Keratinocyte (primary cell): ENCODE data around the gene HACE1. TPM values are rescaled to one million over a fixed set of nuclear protein-coding genes. Genes with fewer than 3 reads are reported as not detected.

Experiments used
- DNase-seq: peaks from one replicate; pipeline ENCODE4 v3.0.0-alpha.2; 2011; ENCODE audit warnings: low read depth, missing footprints, low spot score
- FAIRE-seq: peaks from 2 replicates; lab custom pipeline; 2011; peaks lifted over from hg19 to GRCh38; lab: Jason Lieb, UNC
- H2AFZ ChIP-seq: 2 replicates; pipeline ENCODE4 v1.6.0; 2012; ENCODE audit warnings: low read length, control low read depth, inconsistent platforms; ENCODE audit not compliant: control insufficient read depth
- H3K27ac ChIP-seq: 2 replicates; pipeline ENCODE4 v1.5.1; 2011; ENCODE audit warnings: low read length; ENCODE audit not compliant: control insufficient read depth, insufficient read depth
- H3K27me3 ChIP-seq: 3 replicates; pipeline ENCODE4 v1.6.0; 2011; ENCODE audit warnings: low read length; ENCODE audit not compliant: control insufficient read depth, insufficient read depth; ENCODE audit errors: extremely low read depth
- H3K36me3 ChIP-seq, 2 experiments: 2 replicates in 1 of 2; 3 replicates in 1 of 2; pipeline ENCODE4 v1.5.1; 2011; ENCODE audit warnings: low read length in 2 of 2, mild to moderate bottlenecking in 1 of 2; ENCODE audit not compliant: control insufficient read depth in 2 of 2, insufficient read depth in 2 of 2; ENCODE audit errors: extremely low read depth in 1 of 2
- H3K4me1 ChIP-seq: 3 replicates; pipeline ENCODE4 v1.5.1; 2011; ENCODE audit warnings: low read length; ENCODE audit not compliant: control insufficient read depth, insufficient read depth; ENCODE audit errors: extremely low read depth
- H3K4me2 ChIP-seq: 3 replicates; pipeline ENCODE4 v1.6.0; 2011; ENCODE audit warnings: low read depth, low read length; ENCODE audit not compliant: control insufficient read depth, insufficient read depth; ENCODE audit errors: extremely low read depth
- H3K4me3 ChIP-seq, 3 experiments: fragments of 200-600 bp in 1 of 3; sonication (generic) in 1 of 3; 2 replicates in 2 of 3; 3 replicates in 1 of 3; pipeline ENCODE4 v1.5.1; 2011 to 2016; ENCODE audit warnings: low read length in 3 of 3, mild to moderate bottlenecking in 3 of 3, control low read depth in 2 of 3, inconsistent platforms in 1 of 3, low read depth in 1 of 3, mixed read lengths in 1 of 3, mixed run types in 1 of 3, moderate library complexity in 1 of 3; ENCODE audit not compliant: control insufficient read depth in 2 of 3, insufficient read depth in 2 of 3; ENCODE audit errors: extremely low read depth in 1 of 3
- H3K79me2 ChIP-seq: 2 replicates; pipeline ENCODE4 v1.6.0; 2012; ENCODE audit warnings: low read length; ENCODE audit not compliant: control insufficient read depth, insufficient read depth
- H3K9ac ChIP-seq: 3 replicates; pipeline ENCODE4 v1.6.0; 2011; ENCODE audit warnings: low read length; ENCODE audit not compliant: control insufficient read depth, insufficient read depth; ENCODE audit errors: extremely low read depth
- H3K9me1 ChIP-seq: 3 replicates; pipeline ENCODE4 v1.6.0; 2011; ENCODE audit warnings: low read length; ENCODE audit not compliant: control insufficient read depth, insufficient read depth; ENCODE audit errors: extremely low read depth
- H3K9me3 ChIP-seq: 2 replicates; pipeline ENCODE4 v1.5.1; 2012; ENCODE audit warnings: low read depth, low read length; ENCODE audit not compliant: control insufficient read depth
- H4K20me1 ChIP-seq: 3 replicates; pipeline ENCODE4 v1.6.0; 2011; ENCODE audit warnings: low read length; ENCODE audit not compliant: control insufficient read depth, insufficient read depth; ENCODE audit errors: extremely low read depth
- CTCF ChIP-seq, 3 experiments: IDR thresholded peaks in 1 of 3; conservative IDR thresholded peaks in 1 of 3; optimal IDR thresholded peaks in 1 of 3; 2 replicates in 2 of 3; 3 replicates in 1 of 3; pipeline versions ENCODE3 to v1.5.1; 2011; ENCODE audit warnings: low read length in 3 of 3, mild to moderate bottlenecking in 3 of 3, moderate library complexity in 2 of 3, control low read depth in 1 of 3, inconsistent platforms in 1 of 3; ENCODE audit not compliant: insufficient read depth in 2 of 3; ENCODE audit errors: extremely low read depth in 1 of 3
- EZH2 ChIP-seq: IDR thresholded peaks from one replicate; pipeline ENCODE4 v1.6.1; 2012; ENCODE audit warnings: inconsistent platforms, mild to moderate bottlenecking, low read length, moderate library complexity
- dilution Hi-C: fragments of 300-500 bp; cut with MboI; formaldehyde crosslinking; loops from one replicate; pipeline ENCODE4 v1.7.0; 2020; ENCODE audit warnings: low sequenced_read_pairs; ENCODE audit not compliant: extremely low pct_ligation_motif_present
- polyA plus RNA-seq, 5 experiments: library from polyadenylated mRNA; depleted of rRNA in 3 of 5; stranded (reverse) in 3 of 5; stranded (forward) in 1 of 5; unstranded in 1 of 5; fragments of >200 nt; gene quantifications; 1 replicate in 1 of 5; 2 replicates in 3 of 5; 3 replicates in 1 of 5; pipeline versions ENCODE4 v1.2.1 to v1.2.3, GENCODE V29; 2011 to 2012; ENCODE audit warnings: missing spikeins in 2 of 5, low read depth in 1 of 5, low replicate concordance in 1 of 5

The HACE1 gene
- polyA plus RNA-seq, 1 donor (not counting 4 experiments of a cell fraction or from before 2014, with no cell fraction given) = 7.4 TPM

GRCh38 chr6:104862456-104862855 lies 2.7 kb upstream of the HACE1 start:
- H3K79me2 ChIP-seq = peaks cover 9% of the 10 kb centered on the region
- no peak overlapping the region for H3K4me3 ChIP-seq
- H3K9ac ChIP-seq = no peak overlapping the region
- H2AFZ ChIP-seq = no peak overlapping the region
- DNase-seq (no peak), FAIRE-seq (no peak)
- H3K4me1 ChIP-seq = peaks cover 10% of the 10 kb centered on the region
- H3K9me1 ChIP-seq = no peaks in the 10 kb centered on the region
- H3K4me2 ChIP-seq = no peak overlapping the region
- H3K9me3 ChIP-seq = no peaks in the 10 kb centered on the region
- TF ChIP-seq EZH2 = no peak
- no peak for TF ChIP-seq CTCF (optimal IDR thresholded peaks at IDR 0.05 in 1 of 3, IDR thresholded peaks at IDR 0.05 in 1 of 3, conservative IDR thresholded peaks at IDR 0.05 in 1 of 3; ENCODE audit: extremely low read depth in 1 of 3, insufficient read depth in 2 of 3, low read length in 3 of 3)
- H3K27ac ChIP-seq = no peak overlapping the region
- H3K27me3 ChIP-seq = no peaks in the 10 kb centered on the region
- no peaks in the 10 kb centered on the region for H4K20me1 ChIP-seq
- dilution Hi-C loops = no loop called here
- H3K36me3 ChIP-seq = no peaks in the 10 kb centered on the region

- H2AFZ ChIP-seq = peak overlapping the region; percentile 92
- no peaks in the 10 kb centered on the region for H3K9me1 ChIP-seq
- TF ChIP-seq CTCF (optimal IDR thresholded peaks at IDR 0.05 in 1 of 3, IDR thresholded peaks at IDR 0.05 in 1 of 3, conservative IDR thresholded peaks at IDR 0.05 in 1 of 3; ENCODE audit: extremely low read depth in 1 of 3, insufficient read depth in 2 of 3, low read length in 3 of 3) (no peak), EZH2 (no peak)
- peak overlapping the region; percentile 82 to 97 (median 96) for H3K4me3 ChIP-seq
- no peaks in the 10 kb centered on the region for H3K36me3 ChIP-seq
- no peaks in the 10 kb centered on the region for H4K20me1 ChIP-seq
- dilution Hi-C loops = no loop called here
- peak overlapping the region; percentile 80 for H3K9ac ChIP-seq
- DNase-seq (no peak), FAIRE-seq (no peak)
- H3K27ac ChIP-seq = peak overlapping the region; percentile 30
- H3K4me1 ChIP-seq = peaks cover 10% of the 10 kb centered on the region
- peaks cover 9% of the 10 kb centered on the region for H3K79me2 ChIP-seq
- H3K9me3 ChIP-seq = no peaks in the 10 kb centered on the region
- H3K4me2 ChIP-seq = peak overlapping the region; percentile 90
- H3K27me3 ChIP-seq = no peaks in the 10 kb centered on the region
These were observed 502 bp upstream of the HACE1 start for GRCh38 chr6:104860221-104860620.
